Neural progenitor cell (in vitro differentiated cells): ENCODE data around the gene CAPRIN1.

ENCODE experiments used
- CTCF ChIP-seq: fragments of 200-600 bp; sonication (generic); IDR thresholded peaks from 2 replicates; pipeline ENCODE4 v1.5.1; 2017; ENCODE audit warnings: antibody characterized with exemption, mild to moderate bottlenecking
- EZH2 ChIP-seq: fragments of 200-600 bp; sonication (generic); IDR thresholded peaks from 2 replicates; pipeline ENCODE4 v1.6.1; 2017; ENCODE audit warnings: antibody characterized with exemption, mild to moderate bottlenecking, moderate library complexity

GRCh38 chr11:34149786-34150185 lies 98.3 kb downstream of the CAPRIN1 start:
- TF ChIP-seq EZH2: no peak
- peak; percentile 60 for TF ChIP-seq CTCF
